Uterus (tissue), 2 donors: Measurements from ENCODE around the gene ZSCAN12.

Source experiments
- CTCF ChIP-seq, 4 experiments: fragments of 200-600 bp in 2 of 4; fragments of 450-650 bp in 2 of 4; sonication (generic) in 2 of 4; IDR thresholded peaks; one replicate each; pipeline ENCODE4 v1.5.1; 2016 to 2019; ENCODE audit warnings: antibody characterized with exemption in 4 of 4, mild to moderate bottlenecking in 2 of 4, moderate library complexity in 1 of 4
- POLR2A ChIP-seq, 2 donors: fragments of 450-650 bp; IDR thresholded peaks; one replicate each; pipeline ENCODE4 v1.6.1; 2016; ENCODE audit warnings: antibody characterized with exemption in 2 of 2, mild to moderate bottlenecking in 1 of 2, moderate library complexity in 1 of 2

GRCh38 chr6:28337121-28337520, 62.4 kb downstream of the ZSCAN12 start:
- TF ChIP-seq CTCF (IDR thresholded peaks at IDR 0.05) (no peak), POLR2A (IDR thresholded peaks at IDR 0.05) (no peak)
